COLO829 (cell line): ENCODE results near the gene FYN.

ENCODE experiments used
- DNase-seq: peaks from one replicate; pipeline ENCODE4 v3.0.0; 2012; ENCODE audit warnings: low spot score

The FYN gene

DNA sequence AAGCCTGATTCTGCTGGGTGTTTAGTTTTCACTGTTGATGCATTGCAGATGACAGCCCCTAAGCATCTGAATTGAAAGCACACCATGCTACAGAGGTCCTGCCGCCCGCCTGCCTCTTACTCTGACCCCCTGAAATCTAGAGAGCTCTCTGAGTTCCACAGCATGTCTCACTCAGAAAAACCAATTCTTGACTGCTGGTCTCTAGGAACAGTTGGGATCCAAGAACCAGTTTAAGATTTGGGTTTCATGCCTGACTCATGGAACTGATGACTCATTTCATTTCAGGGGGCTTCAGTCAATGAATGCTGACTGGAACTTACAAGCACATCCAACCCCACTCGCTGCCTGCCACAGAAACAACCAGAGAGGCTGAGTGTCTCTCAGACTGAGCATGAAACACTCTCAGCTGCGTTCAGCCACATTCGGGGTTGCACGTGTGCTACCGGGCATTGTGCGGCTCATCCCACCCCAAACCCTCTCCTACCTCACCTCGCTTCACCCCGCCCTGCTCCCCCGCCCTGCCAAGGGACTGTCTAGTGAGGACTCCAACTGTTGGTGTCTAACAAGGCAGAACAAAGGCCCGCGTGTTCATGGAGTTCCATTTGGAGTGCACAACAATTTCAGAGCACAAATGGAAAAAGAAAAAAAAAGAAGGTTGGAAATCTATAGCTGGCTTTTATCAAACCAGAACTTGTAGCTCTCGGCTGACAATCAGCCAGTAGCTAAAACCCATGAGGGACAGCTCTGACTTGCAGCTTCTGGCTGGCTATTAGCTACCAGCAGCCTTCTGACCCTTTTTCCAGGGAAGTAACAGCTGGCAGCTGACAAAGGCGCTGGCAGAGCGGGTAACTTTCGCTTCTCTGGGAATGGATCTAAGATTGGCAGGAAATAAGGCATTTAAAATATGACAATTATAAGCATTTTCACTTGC, 247.5 kb downstream of the FYN start:
- peak; percentile 72 for DNase-seq

DNA sequence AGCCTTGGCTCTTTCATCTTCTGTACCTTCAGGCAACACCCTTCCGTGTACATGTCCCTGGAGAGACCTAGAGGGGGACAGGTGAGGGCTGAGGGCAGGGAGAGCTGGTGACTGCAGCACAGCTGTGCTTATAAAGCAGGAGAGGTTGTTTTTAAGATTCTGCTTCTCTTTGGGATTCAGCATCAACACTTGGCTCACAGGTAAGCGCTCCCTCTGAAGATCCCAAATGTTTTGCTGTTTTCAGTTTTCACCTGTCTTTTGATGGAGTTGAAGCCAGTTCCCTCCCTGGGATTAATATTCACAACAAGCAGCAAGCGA, 248.2 kb downstream of the FYN start:
- DNase-seq = no peak

DNA sequence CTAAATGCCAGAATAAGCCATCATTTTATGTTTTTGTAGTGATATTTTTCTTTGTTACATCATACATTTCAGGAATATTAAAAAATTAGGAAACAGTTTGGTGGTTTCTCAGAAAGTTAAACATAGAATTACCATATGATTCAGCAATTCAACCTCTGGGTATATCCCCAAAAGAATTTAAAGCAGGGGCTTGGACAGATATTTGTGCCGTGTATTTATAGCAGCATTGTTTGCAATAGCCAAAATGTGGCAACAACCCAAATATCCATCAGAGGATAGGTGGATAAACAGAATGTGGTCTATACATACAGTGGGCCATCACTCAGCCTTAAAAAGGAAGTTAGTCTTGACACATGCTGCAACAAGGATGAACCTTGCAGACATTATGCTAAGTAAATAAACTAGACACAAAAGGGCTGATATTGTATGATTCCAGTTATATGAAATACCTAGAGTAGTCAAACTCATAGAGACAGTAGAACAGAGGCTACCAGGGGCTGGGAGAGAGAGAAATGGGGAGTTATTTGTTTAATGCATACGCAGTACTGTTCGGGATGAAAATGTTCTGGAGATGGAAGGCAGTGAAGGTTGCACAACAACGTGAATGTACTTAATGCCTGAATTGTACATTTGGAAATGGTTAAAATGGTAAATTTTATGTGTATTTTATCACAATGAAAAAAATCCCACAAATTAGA, 248.7 kb downstream of the FYN start:
- DNase-seq = no peak

DNA sequence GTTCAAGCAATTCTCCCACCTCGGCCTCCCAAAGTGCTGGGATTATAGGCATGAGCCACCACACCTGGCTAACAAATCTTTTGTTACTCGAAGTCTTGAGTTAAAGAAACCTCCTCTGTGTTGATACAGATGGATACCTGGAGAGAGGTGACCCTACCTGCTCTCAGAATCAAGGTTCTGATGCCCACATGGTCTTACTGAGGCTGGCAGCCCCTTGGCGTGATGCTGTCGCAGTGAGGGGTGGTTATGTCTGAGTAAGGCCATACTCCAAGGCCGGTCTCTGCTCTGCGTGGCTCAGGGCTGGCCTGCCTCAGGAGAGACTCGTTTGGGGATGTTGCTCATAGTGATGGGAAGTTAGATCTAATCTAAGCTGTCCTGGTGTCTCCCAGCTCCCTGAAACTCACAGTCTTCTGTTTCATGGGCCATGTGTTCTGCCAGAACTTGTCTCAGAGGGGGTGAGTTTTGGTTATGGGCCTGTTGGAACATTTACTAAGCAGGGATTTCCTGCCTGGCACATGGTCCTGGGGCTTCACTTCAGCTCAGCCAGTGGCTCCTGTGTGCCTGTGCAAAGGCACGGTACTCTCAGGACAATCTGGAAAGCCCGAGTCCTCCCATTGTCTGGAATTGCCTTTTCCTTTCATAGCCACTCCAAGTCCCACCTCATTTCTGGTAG, 250.1 kb downstream of the FYN start:
- no peak for DNase-seq

DNA sequence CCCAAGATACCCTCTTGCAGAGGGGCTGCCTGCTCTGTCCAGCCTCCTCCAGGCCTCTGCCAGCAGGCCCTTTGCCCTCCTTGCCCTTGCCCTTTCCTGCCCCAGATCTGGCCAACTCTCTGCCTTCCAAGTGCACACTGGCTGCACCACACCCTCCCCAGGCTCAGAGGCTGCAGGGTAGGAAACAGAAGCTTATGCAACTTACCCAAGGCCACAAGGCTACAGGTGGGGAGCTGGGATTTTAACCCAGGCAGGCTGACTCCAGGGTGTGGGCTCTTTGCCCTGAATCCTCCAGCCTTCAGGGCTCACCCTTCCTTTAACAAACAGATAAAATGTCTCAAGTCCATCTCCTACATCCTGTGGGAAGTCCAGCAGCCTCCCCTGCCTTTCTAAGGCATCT, 253.1 kb downstream of the FYN start:
- DNase-seq = no peak

DNA sequence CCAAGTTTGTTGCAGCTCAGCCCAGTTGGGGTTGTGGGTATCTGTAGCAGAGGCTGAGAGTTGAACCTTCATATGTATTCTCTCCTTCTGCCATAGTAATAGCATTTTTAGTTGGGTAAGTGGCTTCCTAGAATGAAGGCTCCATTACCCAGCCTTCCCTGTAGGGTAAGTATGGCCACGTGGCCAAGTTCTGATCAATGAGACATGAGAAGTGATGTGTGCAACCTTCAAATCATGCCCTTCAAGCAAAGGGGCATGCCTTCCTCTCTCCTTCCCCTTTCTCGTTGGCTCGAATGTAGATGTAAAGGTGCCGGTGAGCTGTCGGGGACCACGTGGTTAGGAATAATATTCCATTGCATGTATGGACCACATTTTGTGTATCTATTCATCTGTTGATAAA, 254.8 kb downstream of the FYN start:
- no peak for DNase-seq

DNA sequence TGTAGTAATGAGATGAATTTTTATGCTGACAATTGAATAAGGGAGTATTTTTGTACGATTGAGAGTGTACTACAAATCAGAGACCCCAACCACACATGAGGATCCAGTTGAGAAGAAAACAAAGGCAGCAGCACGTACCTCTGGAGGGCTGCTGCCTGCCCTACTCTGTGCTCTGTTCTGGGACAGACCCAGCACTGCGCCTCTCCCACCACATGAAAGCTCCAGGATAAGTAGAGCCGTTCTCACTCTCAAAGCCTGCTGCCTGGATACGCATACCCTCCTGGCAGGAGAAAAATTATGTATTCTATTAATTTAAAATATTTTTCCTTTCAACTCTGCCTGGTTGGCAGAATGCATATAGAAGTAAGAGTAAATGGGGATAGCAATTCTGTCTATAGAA, 256.1 kb downstream of the FYN start:
- DNase-seq = no peak

DNA sequence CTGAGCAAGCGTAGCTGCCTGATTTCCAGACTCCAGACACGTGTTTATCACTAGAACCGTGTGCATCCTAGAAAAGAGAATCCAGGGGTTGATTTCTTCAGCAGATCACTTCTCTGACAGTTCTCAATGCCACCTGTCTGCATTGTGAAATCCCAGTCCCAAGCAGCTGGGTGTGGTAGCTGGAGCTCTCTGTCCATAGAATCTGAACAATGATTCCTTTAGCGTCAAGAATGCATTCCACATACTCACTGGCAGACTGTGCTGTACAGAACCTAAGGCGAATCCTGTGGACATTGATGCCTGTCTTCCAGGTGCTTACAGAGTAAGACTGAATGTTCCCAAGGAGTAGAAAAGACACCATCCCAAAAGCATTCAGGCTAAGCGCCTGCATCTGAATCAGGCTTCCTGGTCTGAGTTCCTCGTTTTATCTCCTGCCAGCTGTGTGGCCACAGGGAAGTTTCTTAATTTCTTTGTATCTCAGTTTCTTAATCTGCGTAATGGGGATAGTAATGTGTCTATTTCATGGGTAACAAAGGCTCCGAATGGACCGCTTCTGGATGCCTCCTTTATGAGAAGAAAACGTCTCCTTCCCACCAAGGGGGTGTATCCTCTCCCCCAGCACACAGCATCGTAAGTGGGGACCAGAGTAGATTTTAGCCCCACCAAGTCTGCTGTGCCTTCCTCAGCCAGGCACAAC, 257.2 kb downstream of the FYN start:
- DNase-seq = no peak

DNA sequence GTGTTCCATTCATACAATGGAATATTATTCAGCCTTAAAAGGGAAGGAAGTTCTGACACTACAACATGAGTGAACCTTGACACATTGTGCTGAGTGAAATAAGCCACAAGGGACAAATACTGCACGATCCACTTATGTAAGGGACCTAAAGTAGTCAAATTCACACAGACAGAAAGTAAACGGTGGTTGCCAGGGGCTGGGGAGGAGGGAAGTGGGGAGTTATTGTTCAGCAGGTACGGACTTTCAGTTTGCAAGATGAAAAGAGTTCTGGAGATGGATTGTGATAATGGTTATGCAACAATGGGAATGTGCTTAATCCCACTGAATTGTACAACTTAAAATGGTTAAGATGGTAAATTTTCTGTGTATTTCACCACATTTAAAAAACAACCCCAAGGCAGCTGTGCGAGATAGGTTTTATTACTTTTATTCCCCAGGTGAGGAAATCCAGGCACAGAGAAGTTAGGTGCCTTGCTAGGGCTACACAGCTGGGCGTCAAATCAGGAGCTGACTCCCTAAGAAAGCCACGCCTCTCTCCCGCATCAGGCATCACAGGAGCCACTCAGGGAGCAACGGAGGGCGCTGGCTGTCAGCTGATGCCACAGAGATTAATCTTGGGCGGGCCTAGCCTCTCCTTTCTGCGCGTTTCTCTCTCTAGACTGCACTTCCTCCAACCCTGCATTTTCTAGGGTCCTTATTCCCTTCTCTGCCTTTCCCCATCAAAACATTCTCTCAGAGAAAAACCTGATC, 258.2 kb downstream of the FYN start:
- DNase-seq = no peak

DNA sequence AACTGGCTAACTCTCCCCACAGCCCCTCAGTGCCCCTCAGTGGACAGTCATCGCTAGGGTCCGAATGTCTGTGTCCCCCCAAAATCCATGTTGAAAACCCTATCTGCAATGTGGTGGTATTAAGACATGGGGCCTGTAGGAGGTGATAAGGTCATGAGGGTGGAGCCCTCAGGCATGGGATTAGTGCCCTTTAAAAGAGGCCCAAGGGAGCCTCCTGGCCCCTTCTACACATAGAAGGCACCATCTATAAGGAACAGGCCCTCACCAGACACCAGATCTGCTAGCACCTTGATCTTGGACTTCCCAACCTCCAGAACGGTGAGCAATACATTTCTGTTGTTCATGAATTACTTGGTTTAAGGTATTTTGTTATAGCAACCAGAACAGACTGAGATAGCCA, 260.9 kb downstream of the FYN start:
- DNase-seq = no peak

DNA sequence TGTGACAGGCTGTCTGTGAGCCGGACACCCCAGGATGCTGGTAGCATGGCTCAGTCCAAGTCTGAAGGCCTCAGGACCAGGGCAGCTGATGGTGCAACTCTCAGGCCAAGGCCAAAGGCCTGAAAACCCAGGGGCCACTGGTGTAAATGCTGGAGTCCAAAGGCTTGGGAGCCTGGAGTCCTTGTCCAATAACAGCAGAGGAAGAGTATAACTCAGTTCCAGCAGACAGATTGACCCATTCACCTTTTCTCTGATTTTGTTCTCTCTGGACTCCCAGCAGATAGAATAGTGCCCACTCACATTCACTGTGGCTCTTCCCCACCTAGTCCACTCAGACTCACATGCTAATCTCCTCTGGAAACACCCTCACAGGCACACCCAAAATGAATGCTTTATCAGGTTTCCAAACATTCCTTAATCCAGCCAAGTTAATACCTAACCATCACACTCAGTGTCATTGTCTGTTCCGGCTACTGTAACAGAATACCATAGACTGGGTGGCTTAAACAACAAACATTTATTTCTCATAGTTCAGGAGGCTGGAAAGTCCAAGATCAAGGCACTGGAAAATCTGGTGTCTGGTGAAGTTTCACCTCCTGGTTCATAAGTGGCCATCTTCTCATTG, 262.6 kb downstream of the FYN start:
- no peak for DNase-seq
